Activated CD8-positive, alpha-beta memory T cell treated with anti-CD3 and anti-CD28 coated beads, Interleukin-2, amount 10 ng/mL, durations not matched to agents 7 days and 5 days (primary cell): ENCODE data around the gene VPS33A. TPM values are rescaled to one million over a fixed set of nuclear protein-coding genes. Genes with fewer than 3 reads are reported as not detected.
A peak's percentile ranks its signal among the peaks of the same experiment; 100 is the strongest.

Experiments
- ATAC-seq: fragments of 150-1000 bp; cut with Tn5 transposase; one replicate; pipeline ENCODE4 v1.10.0; 2021; ENCODE audit warnings: moderate library complexity
- CTCF ChIA-PET: fragments of 350-600 bp; sonication (Branson Sonifier 250); formaldehyde crosslinking; loops from one replicate; lab custom pipeline; 2021; ENCODE audit warnings: antibody characterized with exemption; lab: Charles Lee
- DNase-seq: peaks from one replicate; pipeline ENCODE4 v3.0.0-alpha.2; 2020
- H3K27ac Mint-ChIP-seq: one replicate; pipeline ENCODE4 v1.8.0; 2021; ENCODE audit warnings: mild to moderate bottlenecking, mixed read lengths
- H3K27me3 Mint-ChIP-seq: one replicate; pipeline ENCODE4 v1.8.0; 2021; ENCODE audit warnings: mixed read lengths
- H3K36me3 Mint-ChIP-seq: one replicate; pipeline ENCODE4 v1.8.0; 2021; ENCODE audit warnings: mild to moderate bottlenecking, mixed read lengths
- H3K4me1 Mint-ChIP-seq: one replicate; pipeline ENCODE4 v1.8.0; 2021; ENCODE audit warnings: mixed read lengths
- H3K4me3 Mint-ChIP-seq: one replicate; pipeline ENCODE4 v1.8.0; 2021; ENCODE audit warnings: mild to moderate bottlenecking, moderate library complexity, mixed read lengths
- H3K9me3 Mint-ChIP-seq: one replicate; pipeline ENCODE4 v1.8.0; 2022; ENCODE audit warnings: low read depth, mixed read lengths
- total RNA-seq, 2 experiments: library from RNA; stranded (reverse); gene quantifications; one replicate each; pipeline ENCODE4 v1.2.3, GENCODE V29; 2021

Gene VPS33A
- total RNA-seq, 2 experiments from 2014 or later, result 26.2 to 37.3 TPM

- peak; percentile 51 for DNase-seq
- Mint-ChIP-seq H3K36me3 (no peaks in the 10 kb centered on the region), H3K27ac (no peak within 1 kb of the TSS), H3K4me1 (peaks cover 19% of the 10 kb centered on the region), H3K9me3 (no peaks in the 10 kb centered on the region), H3K4me3 (peak within 1 kb of the TSS; percentile 57), H3K27me3 (peaks cover 30% of the 10 kb centered on the region)
- peak; percentile 88 for ATAC-seq
- CTCF ChIA-PET, result interaction anchor here (0.9 to 1.8 kb wide), 4 partner anchors 8 to 128 kb away, joined by 3 to 10 read pairs (median 4); no protein-coding TSS in a partner anchor
These were observed 83.3 kb downstream of the VPS33A start, which contains the start of gene LRRC43 for GRCh38 chr12:122182887-122183587. TSS of gene LRRC43 (plus strand) at chr12:122183123. CDS start at chr12:122183145, 22 bp downstream.

Other genes with a start within 250 kb of the VPS33A start
- 1 to 10 TPM; 2.8 to 2.9 TPM for gene BCL7A, start 244.6 kb downstream of the VPS33A start, total RNA-seq
- gene MLXIP, start 187.7 kb downstream of the VPS33A start, total RNA-seq, result 10 to 100 TPM; 36.1 to 36.4 TPM
- gene IL31, start 92.3 kb downstream of the VPS33A start, total RNA-seq, result not detected
- under 1 TPM in 1 of 2 experiments, not detected in 1; 0.67 TPM for gene LRRC43, start 83.4 kb downstream of the VPS33A start, total RNA-seq
- under 1 TPM; 0.19 to 0.76 TPM for gene B3GNT4, start 62.8 kb downstream of the VPS33A start, total RNA-seq
- 10 to 100 TPM; 40.3 to 46.1 TPM for gene DIABLO, start 40.4 kb downstream of the VPS33A start, total RNA-seq
- gene CLIP1, start 156.2 kb upstream of the VPS33A start, total RNA-seq, result 10 to 100 TPM; 56.2 to 75.7 TPM
- 10 to 100 TPM; 45.2 to 45.3 TPM for gene ZCCHC8, start 234.4 kb upstream of the VPS33A start, total RNA-seq